Stimulated activated CD8-positive, alpha-beta memory T cell treated with anti-CD3 and anti-CD28 coated beads, Interleukin-4, amount 100 ng/mL, for 1 hour (primary cell): Measurements from ENCODE around the gene FGR.

ENCODE experiments used
- DNase-seq, 2 donors: peaks; one replicate each; pipeline ENCODE4 v3.0.0-alpha.2; 2020; ENCODE audit warnings: low read depth in 2 of 2, low spot score in 1 of 2

Gene FGR

DNA sequence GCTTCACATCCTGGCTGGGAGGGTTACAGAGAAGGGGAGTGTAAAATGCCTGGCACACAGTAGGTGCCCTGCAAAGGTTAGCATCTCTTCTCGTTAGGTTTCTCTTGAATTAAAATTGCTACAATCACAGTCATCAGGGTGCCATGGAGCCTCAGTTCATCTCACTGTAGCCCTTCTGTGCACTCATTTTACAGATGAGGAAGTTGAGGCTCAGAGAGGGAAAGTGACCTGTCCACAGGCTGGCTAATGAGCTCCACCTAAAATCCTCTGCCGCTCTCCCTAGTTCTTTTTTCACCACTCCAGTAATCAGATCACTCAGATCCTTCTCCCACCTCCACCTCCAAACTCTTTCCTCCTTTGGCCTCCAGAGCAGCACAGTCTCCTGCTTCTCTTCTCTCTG is 17.6 kb downstream of the FGR start:
- no peak for DNase-seq

DNA sequence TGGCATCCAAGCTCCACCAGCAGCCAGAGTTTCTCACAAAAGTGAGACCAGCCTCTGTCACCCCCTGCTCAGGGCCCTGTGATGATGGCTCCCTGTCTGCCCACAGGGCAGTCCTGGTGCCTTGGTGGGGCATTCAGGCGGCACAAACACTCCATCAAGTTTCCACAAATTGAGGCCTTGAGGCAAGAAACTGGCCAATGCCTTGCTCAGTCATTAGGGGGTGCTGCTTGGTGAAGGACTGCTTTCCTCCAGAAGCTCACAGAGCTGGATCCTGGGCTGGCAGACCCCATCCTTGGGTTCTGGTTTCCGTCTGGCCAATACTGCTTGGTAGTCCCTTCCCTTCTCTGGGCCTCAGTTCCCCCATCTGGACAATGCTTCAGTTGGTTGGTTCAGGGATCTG is 18.5 kb downstream of the FGR start:
- no peak for DNase-seq

DNA sequence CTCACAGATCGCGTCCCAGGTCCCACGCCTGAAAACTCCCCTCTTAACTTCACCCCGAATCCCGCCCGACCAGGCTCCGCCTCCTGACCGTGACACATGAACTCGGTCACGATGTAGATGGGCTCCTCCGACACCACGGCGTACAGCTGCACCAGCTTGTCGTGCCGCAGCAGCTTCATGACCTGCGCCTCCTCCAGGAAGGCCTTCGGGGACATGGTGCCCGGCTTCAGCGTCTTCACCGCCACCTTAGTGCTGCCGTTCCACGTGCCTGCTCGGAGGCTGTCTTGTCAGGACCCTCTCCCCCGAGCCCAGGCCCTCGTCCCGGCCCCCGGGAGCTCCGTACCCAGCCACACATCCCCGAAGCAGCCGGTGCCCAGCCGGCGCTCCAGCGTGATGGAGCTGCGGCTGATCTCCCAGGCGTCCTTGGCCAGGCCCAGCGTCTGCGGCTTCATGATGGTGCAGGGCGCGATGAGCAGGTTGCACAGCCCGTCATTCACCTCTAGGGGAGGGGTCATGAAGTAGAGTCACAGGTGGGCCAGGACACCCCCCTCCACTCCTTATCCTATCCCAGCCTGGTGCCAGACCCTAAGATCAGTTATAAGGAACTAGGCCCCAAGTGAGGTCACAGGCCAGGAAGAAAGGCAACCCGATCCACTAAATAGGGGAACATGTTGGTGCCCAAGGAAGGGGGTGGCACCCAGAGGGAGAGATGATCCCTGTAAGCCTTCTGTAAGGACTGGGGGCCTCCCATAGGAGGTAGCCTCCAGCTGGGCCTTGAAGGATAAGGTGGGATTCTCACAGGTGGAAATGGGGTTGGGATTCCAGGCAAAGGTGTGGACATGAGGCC is 19.4 kb downstream of the FGR start:
- DNase-seq: no peak

DNA sequence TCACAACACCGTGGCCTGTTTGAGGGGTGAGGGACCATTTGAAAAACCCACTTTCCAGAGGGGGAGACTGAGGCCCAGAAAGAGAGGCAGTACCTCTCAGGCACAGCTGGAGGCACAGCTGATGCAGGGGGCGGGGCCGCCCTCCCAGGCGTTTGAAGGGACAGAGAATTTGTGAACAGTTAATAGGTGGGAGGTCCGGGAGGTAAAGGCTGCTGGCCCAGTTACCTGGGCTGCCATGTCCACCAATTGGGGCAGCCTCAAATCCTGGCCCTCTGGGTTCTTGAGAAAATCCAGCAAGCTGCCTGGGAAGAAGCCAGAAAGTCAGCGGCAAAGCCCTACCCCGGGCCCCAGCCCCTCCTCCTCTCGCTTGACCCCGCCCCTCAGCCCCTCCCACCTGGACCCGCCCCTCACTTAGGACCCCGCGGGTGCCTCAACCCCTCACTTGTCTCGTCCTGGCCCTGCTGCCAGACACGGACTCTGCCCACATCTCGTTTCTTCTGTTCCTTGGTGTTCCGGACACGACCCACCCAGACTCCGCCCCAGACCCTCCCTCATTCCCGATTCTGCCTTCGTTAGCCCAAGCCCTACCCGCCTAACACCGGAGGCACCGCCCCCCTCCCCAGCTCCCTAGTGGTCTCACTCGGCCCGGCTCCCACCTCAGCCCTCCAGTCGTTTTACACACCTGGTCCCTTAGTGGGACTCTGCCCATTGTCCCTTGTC is 20.2 kb downstream of the FGR start:
- no peak for DNase-seq

DNA sequence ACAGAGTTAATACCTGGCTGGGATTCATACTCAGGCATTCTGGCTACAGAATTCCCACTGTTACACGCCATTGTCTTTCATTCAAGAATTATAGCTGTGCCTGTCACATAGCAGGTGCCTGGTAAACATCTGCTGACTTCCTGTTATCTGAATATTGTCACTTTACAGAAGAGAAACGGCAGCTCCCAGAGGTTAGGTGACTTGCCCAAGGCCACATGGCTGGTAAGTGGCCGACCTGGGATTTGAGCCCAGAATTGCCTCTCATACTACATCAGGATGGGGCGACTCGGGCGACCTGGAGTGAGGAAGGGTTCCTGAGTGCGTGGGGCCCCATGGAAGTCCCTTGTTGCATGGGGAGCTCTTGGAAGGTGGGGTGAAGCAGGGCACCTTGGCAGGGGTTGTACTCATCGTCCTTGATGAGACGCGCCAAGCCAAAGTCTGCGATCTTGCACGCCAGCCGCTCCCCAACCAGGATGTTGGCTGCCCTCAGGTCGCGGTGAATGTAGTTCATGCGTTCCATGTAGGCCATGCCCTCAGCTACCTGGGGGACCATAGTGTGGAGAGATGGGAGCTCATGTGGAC is 20.9 kb downstream of the FGR start:
- DNase-seq: no peak

DNA sequence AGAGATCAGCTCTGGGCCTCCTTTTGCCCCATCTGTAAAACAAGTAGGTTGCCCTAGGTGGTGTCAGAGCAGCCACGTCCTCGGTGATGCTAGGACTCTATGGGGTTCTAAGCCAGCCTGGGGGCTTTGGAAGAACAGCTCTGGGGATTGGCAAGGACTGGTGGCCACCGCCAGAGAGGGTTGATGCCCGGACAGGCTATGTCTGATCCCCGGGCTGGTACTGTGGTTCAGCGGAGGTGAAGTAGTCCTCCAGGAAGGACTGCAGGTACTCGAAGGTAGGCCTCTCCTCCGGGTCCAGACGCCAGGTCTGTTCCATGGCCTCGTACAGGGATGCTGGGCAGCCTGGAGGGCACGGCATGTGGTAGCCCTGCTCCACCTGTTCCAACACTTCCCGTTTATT is 22.3 kb downstream of the FGR start:
- DNase-seq: no peak

DNA sequence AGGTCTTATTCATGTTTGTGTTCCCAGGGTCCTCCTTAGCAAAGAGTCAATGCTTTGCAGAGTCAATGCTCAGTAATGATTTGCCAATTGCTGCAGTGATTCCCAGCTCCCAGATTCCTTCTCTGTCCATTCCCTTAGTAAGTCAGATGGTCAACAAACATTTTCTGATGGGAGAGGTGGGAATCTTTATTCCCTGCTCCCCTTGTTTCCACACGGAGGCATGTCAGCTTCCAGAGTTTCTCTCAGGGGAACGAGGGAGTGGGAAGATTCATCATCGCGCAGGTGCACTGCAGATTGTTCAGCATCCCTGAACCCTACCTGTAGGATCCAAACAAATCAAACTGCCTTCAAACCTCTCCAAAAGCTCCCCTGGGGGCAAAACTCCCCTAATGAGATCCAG is 23.5 kb downstream of the FGR start:
- DNase-seq: no peak

DNA sequence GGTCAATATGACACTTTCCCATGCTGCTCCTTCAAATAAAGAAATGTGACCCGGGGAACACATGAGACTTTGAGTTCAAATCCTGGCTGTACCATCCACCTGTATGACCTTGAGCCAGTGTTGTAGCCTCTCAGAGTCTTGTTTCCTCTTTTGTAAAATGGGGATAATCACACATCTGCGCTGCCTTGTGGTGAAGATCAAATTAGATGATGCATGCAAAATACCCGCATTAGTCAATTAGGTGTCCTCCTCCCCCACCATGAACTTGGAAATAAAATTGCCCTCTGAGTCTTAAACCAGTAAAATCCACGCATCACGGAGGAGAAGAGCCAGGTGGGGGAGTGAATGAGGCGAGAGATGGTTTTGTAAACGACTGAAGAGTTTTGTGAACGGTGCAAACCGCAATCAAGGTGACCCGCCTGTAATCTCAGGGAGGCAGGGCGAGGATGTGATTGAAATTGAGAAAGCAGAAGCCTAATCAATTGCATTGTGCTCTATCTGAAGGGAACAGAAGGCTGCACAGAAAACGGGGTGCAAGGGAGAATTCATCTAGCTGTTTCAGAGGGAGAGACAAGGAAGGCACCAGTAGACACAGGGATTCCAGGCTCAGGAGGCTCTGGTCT is 25.3 kb downstream of the FGR start:
- DNase-seq: no peak

DNA sequence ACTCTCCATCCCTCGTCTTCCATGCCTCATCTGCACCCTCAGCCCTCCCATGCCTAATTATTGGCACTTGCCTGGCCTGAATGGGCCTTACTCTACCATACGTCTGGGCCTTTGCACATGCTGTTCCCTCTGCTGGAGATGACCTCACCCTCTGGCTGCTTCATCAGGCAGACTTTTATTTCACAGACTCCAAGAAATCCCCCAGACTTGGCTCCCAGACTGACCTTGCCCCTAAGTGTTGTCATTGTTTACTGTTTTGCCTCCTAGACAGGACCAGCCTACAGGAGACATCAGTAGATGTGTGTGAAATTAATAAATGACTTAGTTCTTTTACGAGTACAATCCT is 25.8 kb downstream of the FGR start:
- DNase-seq: no peak

DNA sequence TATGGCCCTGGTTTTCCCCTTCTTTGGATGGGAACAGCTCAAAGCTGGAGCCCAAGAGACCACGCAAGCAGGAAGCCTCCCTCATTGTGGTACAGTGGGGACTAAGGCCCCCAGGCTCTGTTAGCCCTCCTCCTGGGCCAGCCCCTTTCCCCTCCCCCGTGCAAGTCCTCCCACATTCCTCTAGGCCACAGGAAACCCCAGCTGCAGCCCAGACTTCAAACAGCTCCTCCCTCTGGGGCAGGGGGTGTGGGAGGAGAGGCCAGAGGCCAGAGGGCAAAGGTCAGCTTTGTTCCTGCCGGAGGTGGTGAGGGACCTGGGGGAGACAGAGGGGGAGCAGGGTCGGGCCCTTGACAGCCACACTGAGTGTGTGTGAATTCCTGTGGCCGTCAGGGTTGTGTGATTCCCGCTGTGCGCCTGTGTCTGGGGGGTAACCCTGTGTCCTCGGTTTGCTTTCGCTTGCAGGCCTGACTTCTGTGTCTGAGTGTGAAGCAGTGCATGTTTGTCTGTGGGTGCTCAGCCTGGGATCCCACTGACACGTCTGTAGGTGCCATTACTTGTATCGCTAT is 27.7 kb downstream of the FGR start:
- DNase-seq: no peak

DNA sequence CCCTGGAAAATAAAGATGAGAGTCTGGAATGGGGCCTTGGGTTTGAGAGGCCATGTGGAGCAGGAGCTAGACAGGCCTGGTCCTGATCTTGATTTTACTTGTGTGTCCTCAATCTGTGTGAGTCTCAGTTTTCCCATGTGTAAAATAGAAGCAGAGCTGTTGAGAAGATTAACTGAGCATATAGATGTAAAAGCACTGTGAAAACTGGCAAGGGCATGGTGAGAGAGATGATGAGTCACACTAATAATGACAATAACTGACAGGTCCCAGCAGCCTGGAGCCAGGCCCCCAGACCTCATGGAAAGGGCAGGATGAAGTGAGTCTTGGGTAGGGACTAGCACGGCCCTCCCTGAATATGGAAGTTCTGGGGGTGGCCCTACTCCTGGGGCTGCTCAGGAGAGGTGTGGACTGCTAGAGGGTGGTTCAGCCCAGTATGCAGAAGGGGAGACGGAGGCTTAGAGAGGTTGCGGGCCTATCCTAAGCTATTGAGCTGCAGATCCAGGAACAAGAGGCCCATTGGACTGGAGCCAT is 28.2 kb downstream of the FGR start:
- no peak for DNase-seq

DNA sequence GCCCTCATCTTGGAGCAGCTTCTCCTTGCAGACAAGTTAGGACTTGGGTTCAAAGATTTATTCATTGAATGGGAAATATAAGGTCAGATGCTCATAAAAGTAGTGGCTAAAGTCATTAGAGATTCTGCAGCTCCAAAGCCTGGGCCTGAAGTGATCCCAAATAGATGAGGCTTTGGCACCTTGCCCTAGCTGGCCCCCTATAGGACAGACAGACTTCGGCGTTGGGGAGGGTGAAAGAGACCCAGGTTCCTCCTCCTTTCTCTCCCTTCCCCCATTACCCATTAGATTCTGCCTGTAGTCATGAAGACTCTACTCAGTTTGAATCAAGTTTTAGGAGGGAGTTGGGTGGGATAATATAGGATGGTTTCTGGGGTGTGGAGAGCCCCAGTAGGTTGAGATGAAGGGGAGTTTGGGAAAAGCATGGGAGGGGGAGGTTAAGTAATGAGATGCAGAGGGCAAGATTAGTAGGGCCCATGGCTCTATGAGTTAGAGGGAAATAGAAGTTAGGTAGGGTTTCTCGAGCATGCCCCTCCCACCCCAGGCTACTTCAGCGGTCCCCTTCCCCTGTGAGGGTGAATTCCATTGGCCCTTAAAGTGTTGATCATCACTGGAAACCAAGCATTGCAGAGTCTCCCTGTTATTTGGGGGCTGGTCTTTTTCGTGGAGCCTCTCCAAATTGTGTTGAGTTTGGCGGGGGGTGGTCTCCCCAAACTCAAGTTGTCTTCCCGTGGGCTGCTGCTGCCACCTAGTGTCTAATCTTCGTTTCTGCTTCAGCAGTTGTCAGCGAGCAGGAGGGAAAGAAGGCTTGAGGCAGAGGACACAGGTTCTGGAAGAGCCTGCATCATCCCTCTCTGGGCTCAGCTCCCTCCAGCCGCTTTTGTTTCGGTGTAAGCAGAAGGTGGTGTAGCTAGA is 28.9 kb downstream of the FGR start:
- DNase-seq: peak in 1 of 2 donors; percentile 38

DNA sequence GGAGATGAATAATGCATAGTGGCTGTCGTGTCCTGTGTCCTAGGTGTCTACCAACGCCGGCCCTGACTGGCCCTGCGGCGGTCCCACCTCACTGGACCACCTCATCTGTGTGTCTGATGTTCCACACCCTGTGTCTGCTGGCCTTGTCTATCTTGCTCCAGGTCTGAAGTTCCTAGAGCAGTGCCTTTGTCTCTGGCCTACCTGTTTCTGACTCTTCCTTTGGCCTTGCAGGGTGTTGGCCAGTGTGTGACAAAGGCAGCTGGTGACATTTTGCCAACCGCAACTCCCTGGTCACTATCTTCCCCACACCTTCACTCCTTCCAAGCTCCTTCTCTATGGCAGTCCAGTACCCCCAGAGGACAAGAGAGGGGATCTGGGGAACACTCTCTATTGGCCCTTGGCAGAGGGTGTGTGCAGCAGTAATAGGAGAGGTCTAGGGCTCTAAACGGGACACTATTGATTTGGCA is 29.7 kb downstream of the FGR start:
- no peak for DNase-seq

DNA sequence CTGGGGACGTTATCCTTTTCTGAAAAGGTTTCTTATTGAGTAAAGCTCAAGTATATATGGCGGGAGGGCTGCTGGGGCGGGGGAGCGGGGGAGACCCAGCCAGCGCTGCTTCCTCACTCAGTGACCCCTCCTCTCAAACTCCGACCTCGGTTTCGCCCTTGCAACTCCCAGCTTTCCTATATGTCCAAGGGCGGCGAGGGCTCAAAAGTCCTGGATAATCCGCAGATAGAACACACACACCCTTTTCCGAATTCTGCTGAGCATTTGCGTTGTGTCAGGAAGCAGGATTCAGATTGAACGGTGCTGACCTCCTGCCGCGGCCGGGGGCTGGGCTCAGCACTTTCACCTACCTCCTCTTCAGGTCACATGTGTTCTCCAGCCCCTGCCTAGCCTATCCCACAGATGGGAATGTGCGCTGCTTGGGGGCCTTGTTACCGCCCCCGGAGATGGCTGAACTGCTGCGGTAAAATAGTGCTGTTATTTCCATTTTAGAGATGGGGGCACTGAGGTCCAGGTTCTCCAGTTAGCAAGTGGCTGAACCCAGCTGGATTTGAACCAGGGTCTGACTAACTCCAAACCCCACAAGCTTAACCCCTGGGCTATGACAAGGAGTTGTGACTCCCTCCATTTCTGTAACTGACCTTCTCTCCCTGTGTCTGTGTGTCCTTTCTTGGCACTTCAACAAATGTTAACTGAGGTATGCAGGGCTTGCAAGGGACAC is 30.2 kb downstream of the FGR start:
- no peak for DNase-seq

DNA sequence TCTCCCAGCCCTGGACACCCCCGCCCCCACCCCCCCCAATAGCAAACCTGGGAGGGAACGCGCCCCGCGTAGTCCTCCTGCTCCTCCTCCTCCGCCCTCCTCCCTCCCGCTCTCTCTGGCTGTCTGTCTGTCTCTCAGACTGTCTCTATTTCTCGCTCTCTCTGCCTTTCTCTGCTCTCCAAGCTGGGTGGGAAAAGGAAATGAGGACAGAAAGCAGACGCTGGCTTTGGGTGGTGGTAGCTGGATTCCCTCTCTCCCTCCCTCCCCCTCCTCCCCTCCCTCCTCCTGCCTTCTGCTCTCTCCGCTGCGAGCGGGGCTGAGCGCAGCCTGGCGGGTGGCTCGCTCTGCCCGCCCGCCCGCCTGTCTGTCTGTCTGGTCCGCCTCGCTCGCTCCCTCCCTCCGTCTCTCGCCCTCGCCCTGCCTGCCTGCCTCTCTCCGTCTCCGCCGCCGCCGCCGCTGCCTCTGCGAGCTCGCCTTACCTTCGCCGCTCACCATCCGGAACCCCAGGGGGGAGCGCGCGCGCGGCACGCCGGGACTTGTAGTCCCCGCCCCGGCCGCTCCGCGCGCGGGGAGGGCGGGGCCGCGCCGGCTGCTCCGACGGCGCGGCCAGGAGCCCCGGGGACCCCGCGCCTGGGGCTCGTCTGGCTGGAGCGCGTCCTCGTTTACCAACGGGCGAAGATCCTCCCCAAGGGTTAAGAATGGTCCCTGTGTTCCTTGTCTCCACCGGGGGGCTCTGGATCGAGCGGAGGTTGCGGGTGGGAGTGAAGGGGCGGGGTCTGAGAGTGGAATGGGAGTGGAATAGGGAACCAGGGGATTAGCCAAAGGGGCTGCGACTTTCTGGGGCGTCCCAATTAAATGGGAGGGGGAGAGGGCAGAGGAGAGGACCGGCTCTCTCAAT is 31.1 kb downstream of the FGR start, which contains the start of gene AHDC1:
AHDC1 (minus strand) TSS at position 464 of the 898 bp plus-strand sequence. CDS start 52,029 bp downstream, outside the sequence.
- peak; percentile 84 to 85 for DNase-seq

DNA sequence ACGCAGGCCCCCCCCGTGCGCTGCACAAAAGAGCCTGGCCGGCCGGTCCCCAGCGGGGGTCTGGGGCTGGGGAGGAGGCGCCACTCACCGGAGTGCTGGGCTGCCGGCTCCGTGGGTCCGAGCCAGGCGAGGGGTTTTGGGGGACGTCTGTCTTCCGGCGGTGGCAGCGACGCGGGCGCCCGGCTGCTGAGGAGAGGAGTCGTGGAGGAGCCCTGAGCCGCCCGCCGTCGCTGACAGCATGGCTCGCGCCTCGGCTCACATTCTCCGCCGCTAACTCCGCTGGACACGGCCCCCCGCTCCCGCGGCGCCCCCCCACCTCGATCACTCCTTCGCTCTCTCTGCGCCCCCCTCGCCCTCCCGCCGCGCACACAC is 31.7 kb downstream of the FGR start:
- DNase-seq: no peak

DNA sequence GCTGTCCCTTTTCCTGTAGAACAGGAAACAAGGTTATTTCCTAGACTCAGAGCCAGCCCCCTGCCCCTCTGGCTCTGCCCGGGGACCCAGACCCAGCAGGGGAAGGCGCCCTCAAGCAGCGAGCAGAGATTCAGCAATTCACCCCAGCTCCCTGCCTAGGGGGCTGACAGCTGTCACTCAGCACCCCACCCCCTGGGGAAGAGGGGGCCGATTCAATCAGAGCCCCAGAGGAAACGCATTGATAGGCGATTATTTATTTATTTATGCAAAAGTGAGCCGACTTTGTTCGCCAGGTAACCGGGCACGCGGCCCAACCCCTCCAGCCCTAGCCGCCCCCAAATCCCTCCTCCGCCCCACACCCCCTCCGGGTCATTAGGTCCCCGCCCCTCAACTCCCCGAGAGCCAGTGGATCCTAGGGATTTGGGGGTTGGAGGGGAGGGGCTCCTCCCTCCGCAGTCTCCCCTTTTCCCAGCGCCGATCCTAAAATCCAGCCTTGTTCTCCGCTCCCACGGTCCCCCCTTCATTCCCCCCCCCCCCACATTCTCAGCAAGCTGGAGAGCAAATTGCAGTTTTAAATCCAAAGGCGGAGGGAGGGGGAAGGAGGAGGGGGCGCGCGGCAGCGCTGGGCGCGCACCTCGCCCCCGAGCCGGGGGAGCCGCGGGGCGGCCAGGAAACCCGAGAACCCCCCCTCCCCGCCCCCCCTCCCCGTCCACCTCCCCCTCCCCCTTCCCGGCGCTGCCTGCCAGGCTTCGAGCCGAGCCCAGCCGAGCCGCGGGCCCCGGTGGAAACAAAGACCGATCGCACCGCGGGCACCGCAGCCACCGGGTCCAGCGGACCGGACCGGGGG is 32.3 kb downstream of the FGR start:
- no peak for DNase-seq
